Ectodermal cell (in vitro differentiated cells): ENCODE measurements around the gene SLC28A1.

Experiments
- H3K27ac ChIP-seq: 2 replicates; pipeline ENCODE4 v1.7.0; 2013; ENCODE audit warnings: mild to moderate bottlenecking, low read depth, low read length; ENCODE audit not compliant: insufficient read depth, poor library complexity, severe bottlenecking
- H3K27me3 ChIP-seq: 2 replicates; pipeline ENCODE4 v1.7.0; 2013; ENCODE audit warnings: mild to moderate bottlenecking, low read length; ENCODE audit not compliant: insufficient read depth, control insufficient read depth, poor library complexity, severe bottlenecking
- H3K36me3 ChIP-seq: one replicate; pipeline ENCODE4 v1.7.0; 2013; ENCODE audit warnings: low read length; ENCODE audit not compliant: control insufficient read depth, insufficient read depth
- H3K4me1 ChIP-seq: one replicate; pipeline ENCODE4 v1.7.0; 2013; ENCODE audit warnings: low read length; ENCODE audit not compliant: control insufficient read depth, insufficient read depth
- H3K4me3 ChIP-seq: 2 replicates; pipeline ENCODE4 v1.7.0; 2013; ENCODE audit warnings: low read depth, low read length, control low read depth; ENCODE audit not compliant: insufficient read depth
- H3K9me3 ChIP-seq: 2 replicates; pipeline ENCODE4 v1.7.0; 2013; ENCODE audit warnings: mild to moderate bottlenecking, low read length, moderate library complexity; ENCODE audit not compliant: control insufficient read depth
- WGBS, 2 experiments: methylation state at CpG; one replicate each; pipeline ENCODE4 v1.1.7; 2013; ENCODE audit warnings: missing lambda C conversion rate in 2 of 2; 5-methylcytosine and 5-hydroxymethylcytosine counted together

SLC28A1 gene

DNA sequence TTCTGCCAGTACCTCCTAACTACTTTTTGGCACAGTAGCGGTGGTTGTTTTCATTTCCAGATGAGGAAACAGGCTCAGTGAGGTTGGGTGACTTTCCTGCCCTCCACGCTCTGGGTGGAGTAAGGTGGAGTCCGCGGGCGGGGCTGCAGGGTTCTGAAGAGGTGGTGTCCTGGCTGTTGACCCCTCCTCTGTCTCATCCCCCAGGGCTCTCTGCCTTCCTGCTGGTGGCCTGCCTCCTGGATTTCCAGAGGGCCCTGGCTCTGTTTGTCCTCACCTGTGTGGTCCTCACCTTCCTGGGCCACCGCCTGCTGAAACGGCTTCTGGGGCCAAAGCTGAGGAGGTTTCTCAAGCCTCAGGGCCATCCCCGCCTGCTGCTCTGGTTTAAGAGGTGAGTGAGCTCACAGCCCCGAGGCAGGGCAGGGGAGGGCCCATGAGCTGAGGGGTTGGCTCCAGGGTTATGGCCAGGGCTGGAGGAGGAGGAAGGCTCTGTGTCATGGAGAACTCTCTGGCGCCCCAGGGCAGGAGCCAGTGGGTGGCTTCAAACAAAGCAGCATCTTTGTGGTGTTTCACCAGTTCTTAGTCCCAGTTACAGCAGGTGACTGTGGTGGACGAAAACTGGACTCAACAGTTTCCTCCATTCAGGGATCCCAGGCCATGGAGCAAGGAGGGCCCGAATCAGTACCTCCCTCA is 10.4 kb downstream of the SLC28A1 start:
- no peaks in the 10 kb centered on the region for H3K27me3 ChIP-seq
- no peaks in the 10 kb centered on the region for H3K36me3 ChIP-seq
- no peaks in the 10 kb centered on the region for H3K4me1 ChIP-seq
- WGBS, 2 experiments, result 89 to 91% methylated on average over 12 of the region's 12 CpGs
- no peak overlapping the region for H3K27ac ChIP-seq
- no peak overlapping the region for H3K4me3 ChIP-seq
- no peaks in the 10 kb centered on the region for H3K9me3 ChIP-seq

DNA sequence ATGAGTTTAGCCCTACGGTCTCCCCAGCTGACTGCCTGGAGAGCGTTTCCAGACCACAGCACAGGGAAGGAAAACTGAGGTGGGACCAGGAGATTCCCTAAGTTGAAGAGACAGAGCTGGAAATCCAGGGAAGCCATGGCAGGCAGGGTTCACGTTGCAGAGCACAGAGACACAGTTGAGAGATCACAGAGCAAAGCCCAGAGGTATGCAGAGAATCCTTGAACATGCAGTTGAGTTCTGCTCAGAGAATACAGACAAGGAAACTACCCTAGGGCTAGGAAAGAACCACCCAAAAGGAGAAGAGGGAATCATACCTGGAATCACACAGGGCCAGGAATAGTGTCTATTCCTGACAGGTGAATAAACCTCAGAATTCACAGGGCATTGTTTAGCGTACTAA is 14.3 kb downstream of the SLC28A1 start:
- Histone ChIP-seq H3K4me3 (no peak overlapping the region), H3K4me1 (no peaks in the 10 kb centered on the region), H3K27me3 (no peaks in the 10 kb centered on the region), H3K36me3 (no peaks in the 10 kb centered on the region), H3K9me3 (no peaks in the 10 kb centered on the region), H3K27ac (no peak overlapping the region)
- WGBS, 2 experiments, result 82 to 84% methylated on average over 4 of the region's 4 CpGs

DNA sequence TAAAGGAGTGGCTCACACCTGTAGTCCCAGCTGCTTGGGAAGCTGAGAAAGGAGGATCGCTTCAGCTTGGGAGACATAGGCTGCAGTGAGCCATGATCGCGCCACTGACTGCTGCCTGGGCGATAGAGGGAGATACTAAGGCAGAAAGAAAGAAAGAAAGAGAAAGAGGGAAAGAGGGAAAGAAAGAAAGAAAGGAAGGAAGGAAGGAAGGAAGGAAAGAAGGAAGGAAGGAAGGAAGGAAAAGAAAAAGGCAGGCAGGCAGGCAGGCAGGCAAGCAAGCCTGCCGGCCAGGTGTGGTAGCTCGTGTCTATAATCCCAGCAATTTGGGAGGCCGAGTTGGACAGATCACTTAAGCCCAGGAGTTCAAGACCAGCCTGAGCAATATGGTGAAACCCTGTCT is 15.3 kb downstream of the SLC28A1 start:
- Histone ChIP-seq H3K9me3 (no peaks in the 10 kb centered on the region), H3K36me3 (no peaks in the 10 kb centered on the region), H3K4me1 (no peaks in the 10 kb centered on the region), H3K27ac (no peak overlapping the region), H3K4me3 (no peak overlapping the region), H3K27me3 (no peaks in the 10 kb centered on the region)
- WGBS, 2 experiments, result 85 to 92% methylated on average over 7 of the region's 7 CpGs

DNA sequence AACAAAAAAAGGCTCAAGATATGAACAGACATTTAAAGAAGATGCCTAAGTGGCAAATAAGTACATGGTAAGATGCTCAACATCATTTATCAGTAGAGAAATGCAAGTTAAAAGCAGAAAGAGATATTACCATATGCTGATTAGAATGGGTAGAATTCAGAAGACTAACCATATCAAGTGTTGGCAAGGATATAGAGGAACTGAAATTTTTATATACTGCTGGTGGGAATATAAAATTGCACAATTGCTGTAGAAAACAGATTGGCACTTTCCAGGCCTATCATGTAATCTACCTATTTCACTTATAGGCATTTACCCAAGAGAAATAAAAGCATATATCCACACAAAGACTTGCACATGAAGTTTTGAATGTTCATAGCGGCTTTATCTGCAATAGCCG is 17.1 kb downstream of the SLC28A1 start:
- Histone ChIP-seq H3K27me3 (no peaks in the 10 kb centered on the region), H3K27ac (no peak overlapping the region), H3K4me3 (no peak overlapping the region), H3K4me1 (no peaks in the 10 kb centered on the region), H3K9me3 (no peaks in the 10 kb centered on the region), H3K36me3 (no peaks in the 10 kb centered on the region)
- 0% methylated on average over 1 of the region's 2 CpGs for WGBS, 2 experiments

DNA sequence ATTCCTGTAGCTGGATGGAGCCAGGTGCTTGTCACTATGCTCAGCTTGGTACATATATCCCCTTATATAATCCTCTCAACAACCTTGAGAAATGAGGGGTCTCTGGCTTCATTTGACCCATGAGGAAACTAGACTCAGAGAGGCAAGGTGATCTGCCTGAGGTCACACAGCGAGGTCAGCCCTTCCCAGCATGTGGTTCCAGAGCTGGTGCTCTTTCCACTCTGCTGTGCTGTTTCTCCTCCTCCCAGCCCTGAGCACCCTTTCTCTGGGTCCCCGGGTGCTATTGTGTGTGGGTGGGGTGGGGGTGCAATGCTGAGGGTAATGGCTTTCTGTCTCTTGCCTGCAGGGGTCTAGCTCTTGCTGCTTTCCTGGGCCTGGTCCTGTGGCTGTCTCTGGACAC is 19.3 kb downstream of the SLC28A1 start:
- no peak overlapping the region for H3K27ac ChIP-seq
- H3K4me3 ChIP-seq, result no peak overlapping the region
- 82 to 86% methylated on average over 2 of the region's 2 CpGs for WGBS, 2 experiments
- H3K9me3 ChIP-seq, result no peaks in the 10 kb centered on the region
- no peaks in the 10 kb centered on the region for H3K4me1 ChIP-seq
- H3K36me3 ChIP-seq, result no peaks in the 10 kb centered on the region
- H3K27me3 ChIP-seq, result no peaks in the 10 kb centered on the region

DNA sequence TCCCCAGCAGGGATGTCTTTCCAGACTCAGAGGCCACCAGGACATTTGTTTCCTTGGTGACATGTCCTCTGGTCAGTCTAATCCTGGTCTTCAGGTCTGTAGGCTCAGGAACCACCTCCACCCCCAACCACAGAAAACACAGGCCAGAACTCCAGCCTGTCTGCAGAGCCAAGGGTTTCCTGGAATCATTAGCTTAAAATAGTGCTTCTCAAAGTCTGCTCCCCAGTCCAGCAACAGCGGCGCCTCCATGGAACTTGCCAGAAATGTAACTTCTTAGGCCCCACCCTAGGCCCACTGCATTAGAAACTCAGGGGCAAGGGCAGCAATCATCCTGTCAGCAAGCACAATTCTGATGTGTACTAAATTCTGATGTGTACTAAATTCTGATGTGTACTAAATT is 20.0 kb downstream of the SLC28A1 start:
- Histone ChIP-seq H3K36me3 (no peaks in the 10 kb centered on the region), H3K27ac (no peak overlapping the region), H3K27me3 (no peaks in the 10 kb centered on the region), H3K9me3 (no peaks in the 10 kb centered on the region), H3K4me3 (no peak overlapping the region), H3K4me1 (no peaks in the 10 kb centered on the region)
- WGBS, 2 experiments, result 92 to 97% methylated on average over 2 of the region's 2 CpGs

DNA sequence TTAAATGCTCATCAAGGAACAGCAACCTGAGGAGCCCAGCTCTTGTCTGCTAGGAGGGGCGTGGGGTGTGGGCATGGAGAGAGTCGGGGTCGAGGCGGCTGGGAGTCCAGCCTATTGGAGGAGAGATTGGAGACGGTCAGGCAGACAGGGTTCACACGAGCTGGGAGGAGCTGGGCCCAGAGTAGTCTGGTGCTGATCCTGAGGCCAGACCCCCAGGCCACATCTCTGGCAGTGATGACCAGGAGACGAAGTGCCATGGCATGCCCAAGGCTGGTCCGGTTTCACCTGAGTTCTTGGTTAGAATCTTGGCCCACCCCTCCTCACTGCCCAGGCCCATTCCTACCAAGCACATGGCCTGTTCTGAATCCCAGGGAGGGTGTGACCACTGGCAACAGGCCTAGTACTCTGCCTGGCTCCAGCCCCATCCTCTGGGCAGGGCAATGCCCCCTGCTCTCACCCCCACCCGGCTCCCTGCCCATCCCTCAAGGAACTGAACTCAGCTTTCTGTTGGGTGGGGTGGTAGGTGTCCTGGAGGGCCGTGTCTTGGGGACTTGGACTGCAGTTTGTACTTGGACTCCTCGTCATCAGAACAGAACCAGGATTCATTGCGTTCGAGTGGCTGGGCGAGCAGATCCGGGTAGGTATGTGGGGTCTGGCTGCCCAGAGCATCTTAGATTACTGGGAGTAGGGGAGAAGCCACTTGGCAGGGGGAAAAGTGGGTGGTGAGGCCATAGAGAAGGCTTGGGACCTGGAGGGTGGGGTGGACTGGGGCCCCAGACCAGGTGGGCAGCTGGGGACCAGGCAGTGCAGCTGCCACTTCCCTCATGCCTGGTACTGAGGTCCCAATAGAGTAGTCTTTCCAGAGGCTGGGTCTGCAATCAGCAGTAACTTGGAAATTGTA is 20.8 kb downstream of the SLC28A1 start:
- no peak overlapping the region for H3K27ac ChIP-seq
- 90 to 93% methylated on average over 15 of the region's 15 CpGs for WGBS, 2 experiments
- H3K27me3 ChIP-seq, result no peaks in the 10 kb centered on the region
- H3K36me3 ChIP-seq, result no peaks in the 10 kb centered on the region
- H3K4me3 ChIP-seq, result no peak overlapping the region
- no peaks in the 10 kb centered on the region for H3K4me1 ChIP-seq
- H3K9me3 ChIP-seq, result no peaks in the 10 kb centered on the region

DNA sequence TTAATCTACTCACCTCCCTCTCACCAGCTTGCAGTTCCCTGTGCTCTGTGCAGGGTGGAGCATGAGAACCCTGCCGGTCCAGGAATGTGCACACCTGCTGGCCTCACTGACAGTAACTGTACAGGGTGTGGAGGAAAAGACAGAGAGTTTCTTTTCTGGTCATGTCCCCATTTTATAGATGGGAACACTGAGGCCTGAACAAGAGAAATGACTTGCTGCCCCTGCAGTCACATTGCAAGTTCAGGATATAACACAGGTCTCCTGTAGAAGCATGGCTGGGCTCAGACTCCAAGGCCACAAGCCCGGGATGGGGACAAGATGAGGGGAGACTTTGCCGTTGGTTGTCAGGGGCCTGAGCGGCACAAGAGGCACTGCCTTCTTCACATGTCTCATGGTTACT is 23.3 kb downstream of the SLC28A1 start:
- H3K27me3 ChIP-seq, result no peaks in the 10 kb centered on the region
- H3K27ac ChIP-seq, result no peak overlapping the region
- WGBS, 2 experiments, result 94 to 97% methylated on average over 4 of the region's 4 CpGs
- H3K9me3 ChIP-seq, result no peaks in the 10 kb centered on the region
- no peaks in the 10 kb centered on the region for H3K4me1 ChIP-seq
- H3K4me3 ChIP-seq, result no peak overlapping the region
- H3K36me3 ChIP-seq, result no peaks in the 10 kb centered on the region

DNA sequence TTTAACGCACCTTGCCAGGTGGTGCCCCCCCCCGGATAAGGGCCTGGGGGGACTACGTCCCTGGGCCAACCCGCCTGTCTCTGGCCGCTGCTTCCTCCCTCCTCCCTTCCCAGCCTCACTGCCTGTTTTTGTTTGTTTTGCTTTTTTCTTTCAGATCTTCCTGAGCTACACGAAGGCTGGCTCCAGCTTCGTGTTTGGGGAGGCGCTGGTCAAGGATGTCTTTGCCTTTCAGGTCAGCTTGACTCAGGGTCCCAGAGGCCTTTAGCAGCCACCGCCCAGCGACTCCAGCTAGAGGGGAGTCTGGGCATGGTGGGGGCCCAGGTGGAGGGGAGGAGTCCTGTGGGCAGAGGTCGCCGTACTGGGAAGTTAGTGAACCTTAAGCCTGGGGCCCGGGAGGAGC is 24.1 kb downstream of the SLC28A1 start:
- H3K4me3 ChIP-seq, result no peak overlapping the region
- no peaks in the 10 kb centered on the region for H3K27me3 ChIP-seq
- H3K9me3 ChIP-seq, result no peaks in the 10 kb centered on the region
- 66 to 71% methylated on average over 13 of the region's 13 CpGs for WGBS, 2 experiments
- H3K27ac ChIP-seq, result no peak overlapping the region
- no peaks in the 10 kb centered on the region for H3K4me1 ChIP-seq
- no peaks in the 10 kb centered on the region for H3K36me3 ChIP-seq

DNA sequence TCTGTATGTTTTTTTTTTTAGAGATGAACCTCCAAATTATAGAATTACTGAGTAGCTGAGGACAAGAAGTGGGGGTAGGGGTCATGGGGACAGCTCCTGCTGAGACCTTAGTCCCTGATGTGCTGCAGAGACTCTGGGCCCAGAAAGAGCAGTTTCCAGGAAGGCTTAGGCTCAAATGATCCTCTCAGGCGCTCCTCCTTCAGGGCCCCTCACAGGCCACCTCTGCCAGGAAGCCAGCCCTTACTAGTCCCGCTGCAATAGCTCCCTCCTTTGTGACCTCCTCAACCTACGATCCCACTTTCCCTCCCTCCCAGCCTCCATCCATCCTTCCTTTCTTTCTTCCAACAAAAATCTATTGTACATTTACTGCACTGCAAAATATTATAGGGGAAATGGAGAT is 24.6 kb downstream of the SLC28A1 start:
- Histone ChIP-seq H3K4me1 (no peaks in the 10 kb centered on the region), H3K27me3 (no peaks in the 10 kb centered on the region), H3K9me3 (no peaks in the 10 kb centered on the region), H3K4me3 (no peak overlapping the region), H3K27ac (no peak overlapping the region), H3K36me3 (no peaks in the 10 kb centered on the region)
- 76 to 85% methylated on average over 3 of the region's 3 CpGs for WGBS, 2 experiments
